Tibial nerve (tissue), 4 donors: ENCODE results near the gene SAFB. TPM values are rescaled to one million over a fixed set of nuclear protein-coding genes. Genes with fewer than 3 reads are reported as not detected.

Experiments
- DNase-seq, 2 donors: peaks; one replicate each; pipeline ENCODE4 v3.0.0-alpha.2; 2019; ENCODE audit warnings: low spot score in 2 of 2
- H3K27ac ChIP-seq, 4 donors: fragments of 200-600 bp; sonication (generic) in 3 of 4; one replicate each; pipeline ENCODE4 v1.5.1; 2017 to 2019; ENCODE audit warnings: mild to moderate bottlenecking in 1 of 4
- H3K27me3 ChIP-seq, 2 donors: fragments of 200-600 bp; sonication (generic) in 1 of 2; one replicate each; pipeline versions ENCODE4 v1.5.1 to v1.6.0; 2017 to 2019
- H3K36me3 ChIP-seq, 3 donors: fragments of 200-600 bp; sonication (generic); one replicate each; pipeline ENCODE4 v1.5.1; 2018 to 2019
- H3K4me1 ChIP-seq, 4 donors: fragments of 200-600 bp; sonication (generic) in 3 of 4; one replicate each; pipeline ENCODE4 v1.5.1; 2017 to 2019
- H3K4me3 ChIP-seq, 4 donors: fragments of 200-600 bp; sonication (generic) in 3 of 4; one replicate each; pipeline ENCODE4 v1.5.1; 2017 to 2019; ENCODE audit warnings: mild to moderate bottlenecking in 1 of 4, moderate library complexity in 1 of 4
- H3K9me3 ChIP-seq, 4 donors: fragments of 200-600 bp; sonication (generic) in 3 of 4; one replicate each; pipeline ENCODE4 v1.5.1; 2017 to 2019
- CTCF ChIP-seq, 5 experiments: fragments of 200-600 bp in 3 of 5; fragments of 450-650 bp in 2 of 5; sonication (generic) in 3 of 5; IDR thresholded peaks; one replicate each; pipeline ENCODE4 v1.5.1; 2016 to 2019; ENCODE audit warnings: antibody characterized with exemption in 5 of 5, mild to moderate bottlenecking in 3 of 5, moderate library complexity in 2 of 5
- EP300 ChIP-seq, 2 donors: sonication (generic); formaldehyde crosslinking; IDR thresholded peaks; one replicate each; pipeline ENCODE4 v1.6.1; 2017; ENCODE audit warnings: antibody characterized with exemption in 2 of 2, mild to moderate bottlenecking in 1 of 2
- POLR2A ChIP-seq, 2 donors: fragments of 450-650 bp; IDR thresholded peaks; one replicate each; pipeline ENCODE4 v1.6.1; 2017; ENCODE audit warnings: antibody characterized with exemption in 2 of 2, mild to moderate bottlenecking in 2 of 2, moderate library complexity in 2 of 2
- WGBS, 2 donors: methylation state at CpG; one replicate each; pipeline ENCODE4 v1.1.5; 2018; 5-methylcytosine and 5-hydroxymethylcytosine counted together
- total RNA-seq, 4 donors: library from RNA; depleted of rRNA; stranded (reverse); fragments of >200 nt; gene quantifications; one replicate each; pipeline ENCODE4 v1.1.0, GENCODE V29; 2016

The SAFB gene
- total RNA-seq, 4 donors from 2014 or later, result 121 to 252 (median 129) TPM

- no peak overlapping the region for H3K4me3 ChIP-seq
- no peak for DNase-seq
- H3K27me3 ChIP-seq, result no peaks in the 10 kb centered on the region
- H3K27ac ChIP-seq, result no peak overlapping the region
- peaks cover 0 to 94% (median 24%) of the 10 kb centered on the region in 3 donors for H3K36me3 ChIP-seq
- no peaks in the 10 kb centered on the region for H3K4me1 ChIP-seq
- TF ChIP-seq CTCF (IDR thresholded peaks at IDR 0.05) (no peak), POLR2A (IDR thresholded peaks at IDR 0.05) (no peak), EP300 (IDR thresholded peaks at IDR 0.05) (no peak)
- no peaks in the 10 kb centered on the region for H3K9me3 ChIP-seq
- 93 to 94% methylated on average over 40 of the region's 40 CpGs for WGBS, 2 donors
These were observed 81.2 kb downstream of the SAFB start for GRCh38 chr19:5703819-5704818.

GRCh38 chr19:5705552-5705951 lies 82.7 kb downstream of the SAFB start:
- WGBS, 2 donors, result 85 to 86% methylated on average over 12 to 14 of the region's 16 CpGs
- Histone ChIP-seq H3K9me3 (no peaks in the 10 kb centered on the region), H3K4me1 (no peaks in the 10 kb centered on the region), H3K36me3 (peaks cover 0 to 94% (median 20%) of the 10 kb centered on the region in 3 donors), H3K27me3 (no peaks in the 10 kb centered on the region), H3K27ac (no peak overlapping the region), H3K4me3 (no peak overlapping the region)
- TF ChIP-seq EP300 (IDR thresholded peaks at IDR 0.05) (no peak), CTCF (IDR thresholded peaks at IDR 0.05) (no peak), POLR2A (IDR thresholded peaks at IDR 0.05) (no peak)
- DNase-seq, result no peak

- H3K4me3 ChIP-seq, result no peak overlapping the region
- no peaks in the 10 kb centered on the region for H3K27me3 ChIP-seq
- H3K27ac ChIP-seq, result no peak overlapping the region
- TF ChIP-seq POLR2A (IDR thresholded peaks at IDR 0.05), result no peak
- TF ChIP-seq EP300 (IDR thresholded peaks at IDR 0.05), result no peak
- TF ChIP-seq CTCF (IDR thresholded peaks at IDR 0.05), result no peak
- no peaks in the 10 kb centered on the region for H3K9me3 ChIP-seq
- DNase-seq, result no peak
- peaks cover 2 to 94% (median 31%) of the 10 kb centered on the region in 3 donors for H3K36me3 ChIP-seq
- no peaks in the 10 kb centered on the region for H3K4me1 ChIP-seq
- WGBS, 2 donors, result 93 to 95% methylated on average over 25 to 35 of the region's 35 CpGs
These were observed 84.1 kb downstream of the SAFB start for GRCh38 chr19:5706876-5707573.

- Histone ChIP-seq H3K27me3 (no peaks in the 10 kb centered on the region), H3K36me3 (peaks cover 2 to 99% (median 34%) of the 10 kb centered on the region in 3 donors), H3K4me3 (no peak overlapping the region), H3K4me1 (no peaks in the 10 kb centered on the region), H3K9me3 (no peaks in the 10 kb centered on the region), H3K27ac (no peak overlapping the region)
- WGBS, 2 donors, result 89 to 90% methylated on average over 24 to 27 of the region's 37 CpGs
- TF ChIP-seq EP300 (IDR thresholded peaks at IDR 0.05) (no peak), CTCF (IDR thresholded peaks at IDR 0.05) (no peak), POLR2A (IDR thresholded peaks at IDR 0.05) (no peak)
- DNase-seq, result no peak
These were observed 85.0 kb downstream of the SAFB start for GRCh38 chr19:5707576-5708575.
